ENCODE data around the gene NUBP2.
A peak's percentile ranks its signal among the peaks of the same experiment; 100 is the strongest.

The NUBP2 gene

DNA sequence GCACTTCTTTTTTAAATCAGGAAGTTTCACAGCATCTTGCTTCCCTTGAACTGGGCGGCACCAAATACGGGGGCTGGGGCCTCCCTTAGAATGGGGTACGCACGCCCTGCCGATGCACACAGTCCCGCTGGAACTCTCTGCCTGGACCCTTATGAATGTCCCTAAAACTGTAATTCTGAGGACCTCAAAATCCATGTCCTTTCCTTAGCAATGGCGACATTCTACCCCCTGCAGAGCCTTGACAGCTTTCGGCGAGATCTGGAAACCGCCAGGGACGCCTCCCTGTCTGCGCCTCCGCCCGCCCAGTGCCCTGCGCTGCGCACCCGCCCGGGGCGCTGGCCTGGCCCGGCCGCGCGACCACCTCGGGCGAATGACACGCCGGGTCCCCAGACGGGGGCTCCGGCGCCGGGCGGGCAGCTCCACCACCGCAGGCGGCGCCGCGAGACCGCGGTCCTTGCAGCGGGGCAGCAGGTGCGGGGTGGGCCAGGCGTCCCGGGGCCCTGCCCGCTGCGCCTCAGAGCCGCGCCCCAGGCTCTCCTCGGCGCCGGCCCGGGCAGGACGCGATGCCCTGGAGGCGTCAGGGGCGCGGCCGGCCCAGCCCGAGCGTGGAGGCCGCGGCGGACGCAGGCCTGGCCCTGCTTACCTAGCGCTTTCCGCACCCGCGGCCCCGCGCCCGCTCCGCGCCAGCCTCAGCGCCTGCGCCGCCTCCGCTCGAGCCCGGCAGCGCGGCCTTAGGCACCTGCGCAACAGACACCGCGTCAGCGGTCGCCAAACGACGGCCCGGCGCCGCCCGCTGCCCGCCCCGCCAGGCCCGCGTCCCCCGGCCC is 43.3 kb downstream of the NUBP2 start:
- TF ChIP-seq, protein P1, sequence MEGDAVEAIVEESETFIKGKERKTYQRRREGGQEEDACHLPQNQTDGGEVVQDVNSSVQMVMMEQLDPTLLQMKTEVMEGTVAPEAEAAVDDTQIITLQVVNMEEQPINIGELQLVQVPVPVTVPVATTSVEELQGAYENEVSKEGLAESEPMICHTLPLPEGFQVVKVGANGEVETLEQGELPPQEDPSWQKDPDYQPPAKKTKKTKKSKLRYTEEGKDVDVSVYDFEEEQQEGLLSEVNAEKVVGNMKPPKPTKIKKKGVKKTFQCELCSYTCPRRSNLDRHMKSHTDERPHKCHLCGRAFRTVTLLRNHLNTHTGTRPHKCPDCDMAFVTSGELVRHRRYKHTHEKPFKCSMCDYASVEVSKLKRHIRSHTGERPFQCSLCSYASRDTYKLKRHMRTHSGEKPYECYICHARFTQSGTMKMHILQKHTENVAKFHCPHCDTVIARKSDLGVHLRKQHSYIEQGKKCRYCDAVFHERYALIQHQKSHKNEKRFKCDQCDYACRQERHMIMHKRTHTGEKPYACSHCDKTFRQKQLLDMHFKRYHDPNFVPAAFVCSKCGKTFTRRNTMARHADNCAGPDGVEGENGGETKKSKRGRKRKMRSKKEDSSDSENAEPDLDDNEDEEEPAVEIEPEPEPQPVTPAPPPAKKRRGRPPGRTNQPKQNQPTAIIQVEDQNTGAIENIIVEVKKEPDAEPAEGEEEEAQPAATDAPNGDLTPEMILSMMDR (IDR thresholded peaks at IDR 0.05; ENCODE audit: extremely low read depth, missing control alignments): no peak

DNA sequence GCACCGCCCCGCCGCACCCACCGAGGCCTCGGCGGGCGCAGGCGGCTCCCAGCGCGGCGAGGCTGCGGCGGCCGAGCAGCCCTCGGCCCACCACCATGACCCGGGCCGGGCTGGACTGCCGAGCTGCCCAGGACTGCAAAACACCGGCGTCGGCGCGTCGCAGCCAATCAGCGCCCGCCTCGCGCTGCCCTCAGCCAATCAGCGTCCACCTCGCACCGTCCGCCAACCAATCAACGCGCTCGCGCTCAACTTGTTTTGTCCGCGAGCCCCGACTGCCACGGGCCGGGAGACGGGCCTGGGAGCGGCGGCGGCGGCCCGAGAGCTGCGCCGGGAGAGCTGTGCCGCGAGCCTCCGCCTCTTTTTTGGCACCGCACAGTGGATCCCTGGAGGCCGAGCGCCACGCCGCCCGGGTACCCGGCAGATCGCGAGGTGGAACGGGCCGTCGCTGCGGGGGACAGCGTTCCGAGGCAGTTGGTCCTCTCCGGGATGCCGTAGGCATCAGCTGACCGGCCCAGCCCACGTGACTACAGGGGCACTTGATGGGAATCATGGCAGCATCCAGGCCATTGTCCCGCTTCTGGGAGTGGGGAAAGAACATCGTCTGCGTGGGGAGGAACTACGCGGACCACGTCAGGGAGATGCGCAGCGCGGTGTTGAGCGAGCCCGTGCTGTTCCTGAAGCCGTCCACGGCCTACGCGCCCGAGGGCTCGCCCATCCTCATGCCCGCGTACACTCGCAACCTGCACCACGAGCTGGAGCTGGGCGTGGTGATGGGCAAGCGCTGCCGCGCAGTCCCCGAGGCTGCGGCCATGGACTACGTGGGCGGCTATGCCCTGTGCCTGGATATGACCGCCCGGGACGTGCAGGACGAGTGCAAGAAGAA is 44.2 kb downstream of the NUBP2 start, which contains the start of the genes FAHD1 and HAGH:
FAHD1 (plus strand) TSS at position 516 of the 883 bp plus-strand sequence; CDS start at position 549, 33 bp downstream.
HAGH (minus strand) TSS at position 135 of the 883 bp plus-strand sequence; CDS start at position 97, 38 bp downstream.
- peak; percentile 100 for DNase-seq (ENCODE audit: low spot score)
- TF ChIP-seq, protein P1 (IDR thresholded peaks at IDR 0.05; ENCODE audit: extremely low read depth, missing control alignments): no peak

More for the DNA sequence above, 43.3 kb downstream of the NUBP2 start:
- DNase-seq (ENCODE audit: low spot score): peak; percentile 94

DNA sequence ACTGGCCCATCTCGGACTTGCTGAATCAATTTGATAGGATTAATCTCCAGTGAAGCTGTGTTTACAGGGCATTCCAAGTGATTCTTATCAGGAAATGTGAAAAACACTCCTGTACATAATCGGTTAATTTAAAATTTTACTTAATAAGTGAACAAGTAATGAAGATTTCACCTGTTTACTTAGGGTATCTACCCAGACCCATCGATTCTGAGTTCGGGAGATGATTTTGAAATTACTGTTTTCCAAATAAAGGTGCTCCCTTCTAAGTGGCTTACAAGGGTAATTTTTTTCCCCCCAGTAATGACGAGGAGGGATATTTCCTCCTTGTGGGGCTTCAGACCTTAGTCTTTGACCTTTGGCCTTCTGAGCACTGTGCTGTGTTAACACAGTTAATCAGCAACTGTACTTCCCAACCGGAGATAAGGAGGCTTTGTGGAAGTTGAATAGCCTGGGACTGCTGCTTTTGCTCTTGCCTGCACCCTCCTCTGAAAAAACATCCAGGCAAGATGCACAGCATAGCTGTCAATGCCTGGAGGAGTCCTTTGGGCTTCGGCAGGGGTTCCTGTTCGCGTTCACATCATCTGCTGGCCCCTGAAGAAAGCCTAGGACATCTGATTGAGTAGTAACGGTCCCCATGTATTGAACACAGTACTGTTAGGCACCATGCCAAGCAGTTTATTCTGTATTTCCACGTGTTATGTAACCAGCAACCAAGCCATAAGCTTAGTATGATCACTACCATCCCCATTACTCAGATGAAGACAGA is 46.1 kb downstream of the NUBP2 start:
- TF ChIP-seq, protein P1 (IDR thresholded peaks at IDR 0.05; ENCODE audit: extremely low read depth, missing control alignments): no peak

DNA sequence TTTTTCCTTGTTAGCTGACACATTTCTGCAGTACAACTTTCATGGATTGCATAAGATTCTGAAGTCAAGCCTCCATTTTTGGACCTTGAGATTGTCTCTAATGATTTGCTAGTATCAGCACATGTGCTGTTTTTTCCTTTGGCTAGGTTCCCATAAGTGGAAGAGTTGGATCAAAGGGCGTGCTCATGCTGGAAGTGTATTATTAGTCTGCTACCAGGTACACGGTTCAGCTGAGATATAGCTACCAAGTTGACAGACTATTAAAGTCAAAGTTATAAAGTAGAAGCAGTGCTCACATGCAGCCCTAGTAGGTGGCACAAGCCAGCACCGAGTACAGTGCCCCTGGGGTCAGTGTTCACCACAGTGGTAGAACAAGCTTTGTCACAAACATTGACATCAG is 47.5 kb downstream of the NUBP2 start:
- TF ChIP-seq, protein P1 (IDR thresholded peaks at IDR 0.05; ENCODE audit: extremely low read depth, missing control alignments): no peak
- no peak for DNase-seq (ENCODE audit: low spot score)

More for the DNA sequence above, 46.1 kb downstream of the NUBP2 start:
- no peak for DNase-seq (ENCODE audit: low spot score)

DNA sequence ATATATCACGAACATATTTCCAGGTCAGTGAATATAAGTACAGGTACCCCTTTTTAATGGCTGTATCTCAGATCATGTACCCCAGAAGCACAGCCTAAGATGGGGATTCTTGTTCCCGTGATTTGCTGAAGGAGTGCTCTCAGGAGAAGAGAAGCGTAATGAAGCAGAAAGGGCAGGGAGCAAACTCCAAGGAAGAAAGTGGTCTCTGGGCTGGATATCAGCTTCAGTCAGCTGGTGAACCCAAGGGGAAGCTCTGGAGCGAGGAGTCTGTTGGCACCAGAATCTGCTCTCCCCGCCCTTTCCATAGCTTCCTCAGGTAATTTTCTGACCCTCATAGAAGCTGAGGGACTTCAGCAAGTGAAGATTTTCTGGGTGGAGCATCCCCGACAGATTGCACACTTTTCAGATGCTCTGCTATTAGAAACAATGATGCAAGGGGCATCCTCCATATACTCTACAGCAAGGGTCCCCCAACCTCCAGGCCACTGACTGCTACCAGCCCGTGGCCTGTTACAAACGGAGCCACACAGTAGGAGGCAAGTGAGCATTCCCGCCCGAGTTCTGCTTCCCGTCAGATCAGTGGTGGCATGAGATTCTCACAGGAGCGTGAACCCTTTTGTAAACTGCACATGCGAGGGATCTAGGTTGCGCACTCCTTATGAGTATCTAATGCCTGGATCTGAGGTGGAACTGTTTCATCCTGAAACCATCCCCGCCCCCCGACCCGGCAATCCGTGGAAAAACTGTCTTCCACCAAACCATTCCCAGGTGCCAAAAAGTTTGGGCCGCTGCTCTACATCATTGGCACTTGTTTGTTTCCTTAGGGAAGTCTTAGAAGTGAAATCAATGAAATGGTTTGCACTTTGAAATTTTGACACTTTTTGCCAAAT is 48.7 kb downstream of the NUBP2 start:
- DNase-seq (ENCODE audit: low spot score): no peak
- TF ChIP-seq, protein P1 (IDR thresholded peaks at IDR 0.05; ENCODE audit: extremely low read depth, missing control alignments): no peak

DNA sequence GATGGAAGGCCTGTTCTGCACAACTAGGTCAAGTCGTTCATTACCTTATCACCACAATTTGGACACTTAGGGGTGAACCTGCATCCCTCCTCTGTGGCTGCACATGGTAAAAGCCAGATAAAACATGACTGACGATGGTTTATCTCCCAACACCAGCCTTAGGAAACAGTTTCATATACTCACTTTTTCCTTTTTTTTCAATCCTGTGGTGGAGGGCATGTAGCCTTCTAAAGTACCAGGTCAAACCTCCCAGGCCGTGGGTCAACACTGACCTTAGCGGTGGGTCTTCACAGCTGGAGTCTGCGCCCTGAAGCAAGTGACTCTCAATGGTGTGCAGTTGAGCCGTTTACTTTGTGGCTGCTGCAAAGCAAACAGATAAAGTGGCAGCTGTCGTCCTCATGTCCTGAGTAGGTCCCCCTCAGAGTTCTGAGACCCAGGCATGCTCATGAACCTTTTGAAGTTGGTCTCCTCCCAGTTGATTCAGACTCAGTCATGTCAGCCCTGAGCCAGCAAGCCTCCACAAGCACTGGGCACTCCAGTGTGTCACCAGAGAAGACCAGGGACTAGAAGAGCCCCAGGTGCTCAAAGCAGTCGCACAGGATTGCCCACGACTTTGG is 50.2 kb downstream of the NUBP2 start:
- DNase-seq (ENCODE audit: low spot score): no peak
- TF ChIP-seq, protein P1 (IDR thresholded peaks at IDR 0.05; ENCODE audit: extremely low read depth, missing control alignments): no peak
